Activated CD8-positive, alpha-beta memory T cell treated with anti-CD3 and anti-CD28 coated beads for 36 hours (primary cell): ENCODE measurements around the gene FAM151B. TPM values are rescaled to one million over a fixed set of nuclear protein-coding genes. Genes with fewer than 3 reads are reported as not detected.
"Not testable (repeated sequence)": the region's sequence is repeated elsewhere in the genome, so short reads cannot be mapped to it uniquely, and the experiment has no call there.

ENCODE experiments used
- CTCF ChIA-PET: fragments of 350-600 bp; sonication (Branson Sonifier 250); formaldehyde crosslinking; loops from one replicate; lab custom pipeline; 2021; ENCODE audit warnings: antibody characterized with exemption; lab: Charles Lee
- POLR2A ChIA-PET: fragments of 350-600 bp; sonication (Branson Sonifier 250); formaldehyde crosslinking; loops from one replicate; lab custom pipeline; 2021; ENCODE audit warnings: antibody characterized with exemption; lab: Charles Lee
- total RNA-seq, 2 experiments: library from RNA; stranded (reverse); gene quantifications; one replicate each; pipeline ENCODE4 v1.2.3, GENCODE V29; 2021

Gene FAM151B, protein sequence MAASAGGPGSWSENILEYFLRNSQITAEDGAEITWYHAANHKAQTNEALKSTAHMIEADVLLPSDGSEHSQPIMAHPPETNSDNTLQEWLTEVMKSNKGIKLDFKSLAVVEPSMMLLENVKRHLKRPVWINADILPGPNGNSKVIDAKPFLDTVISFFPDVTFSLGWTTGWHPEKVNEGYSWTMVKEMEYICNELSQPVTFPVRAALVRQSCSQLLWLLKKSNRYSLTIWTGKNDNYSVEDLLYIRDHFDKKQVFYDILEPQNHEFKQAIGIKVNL
- under 1 TPM; 0.10 to 0.42 TPM for total RNA-seq

DNA sequence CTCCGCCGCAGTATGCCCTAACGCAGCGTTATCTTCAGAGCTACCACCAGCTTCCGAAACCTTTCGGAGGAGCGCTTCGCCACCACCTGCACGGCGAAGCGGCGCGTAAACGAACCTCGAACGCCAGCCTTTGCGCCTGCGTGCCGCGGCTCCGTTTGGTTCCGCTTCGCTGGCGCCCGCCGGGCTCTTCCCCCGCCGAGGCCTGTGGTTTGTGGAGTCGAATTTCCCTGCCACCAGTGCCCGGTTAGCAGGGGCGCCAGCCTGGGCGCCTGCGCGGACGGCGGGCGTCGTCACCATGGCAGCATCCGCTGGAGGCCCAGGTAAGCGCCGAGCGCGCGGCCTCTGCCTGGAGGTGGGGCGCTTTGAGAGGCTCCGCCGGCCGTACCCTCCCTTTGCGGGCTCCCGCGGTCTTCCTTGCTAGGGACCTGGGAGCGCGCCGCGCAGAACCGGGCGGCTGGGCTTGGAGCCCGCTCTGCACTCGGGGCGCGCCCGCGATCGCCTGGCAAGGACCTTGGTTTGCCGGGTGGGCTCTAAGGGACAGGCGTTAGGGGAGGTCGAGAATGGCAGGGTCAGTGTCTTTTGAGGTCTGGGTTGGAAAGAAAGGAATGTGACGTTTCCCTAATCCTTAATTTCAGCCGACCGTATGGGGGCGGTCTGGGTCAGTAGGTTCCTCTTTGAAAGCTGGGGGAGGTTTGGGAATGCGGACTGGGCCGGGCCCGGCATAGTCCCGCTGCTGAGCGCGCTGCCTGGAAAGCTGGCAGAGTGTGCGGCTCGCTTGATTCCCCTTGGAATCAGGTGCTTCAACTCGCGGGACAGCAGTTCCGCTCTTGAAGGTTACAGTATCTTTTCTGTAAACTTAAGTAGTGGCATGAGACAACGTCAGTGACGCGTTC is at the start of gene FAM151B:
Gene FAM151B, plus strand, starts transcription at position 272 of the 893 bp plus-strand sequence. Its CDS starts 24 bp downstream, at position 296.
- POLR2A ChIA-PET, result no interaction called here
- CTCF ChIA-PET, result interaction anchor here (0.5 kb wide), 1 partner anchor 530 kb away, joined by 3 read pairs; no protein-coding TSS in a partner anchor

DNA sequence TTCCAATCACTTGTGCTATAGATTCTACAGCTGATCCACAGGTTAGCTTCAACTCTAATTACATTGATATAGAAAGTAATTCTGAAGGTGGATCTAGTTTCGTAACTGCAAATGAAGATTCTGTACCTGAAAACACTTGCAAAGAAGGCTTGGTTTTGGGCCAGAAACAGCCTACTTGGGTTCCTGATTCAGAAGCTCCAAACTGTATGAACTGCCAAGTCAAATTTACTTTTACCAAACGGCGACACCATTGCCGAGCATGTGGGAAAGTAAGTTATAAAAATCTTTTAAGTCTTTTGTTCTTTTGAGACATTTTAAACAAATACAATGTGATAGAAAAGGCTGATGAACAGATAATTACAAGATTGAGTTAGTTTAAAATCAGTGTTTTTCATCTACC is 49.2 kb upstream of the FAM151B start:
- POLR2A ChIA-PET, result no interaction called here
- CTCF ChIA-PET, result no interaction called here

DNA sequence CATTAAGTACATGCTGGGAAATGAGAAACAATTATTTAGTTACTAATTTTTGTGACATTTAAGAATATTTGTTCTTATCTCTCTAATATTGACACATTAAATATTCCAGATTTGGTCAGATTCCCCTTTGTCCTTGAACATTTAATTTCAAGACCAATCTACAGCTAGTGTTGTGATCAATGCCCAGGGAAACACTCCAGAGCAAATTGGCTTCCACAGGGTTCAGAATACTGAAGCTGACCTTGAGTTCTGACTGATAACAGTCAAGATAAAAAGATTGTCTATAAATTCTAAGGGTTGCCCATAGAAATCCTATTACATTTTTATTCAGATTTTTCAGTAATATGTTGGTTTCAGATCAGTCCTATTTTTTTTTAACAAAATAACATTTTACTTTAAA is 48.7 kb upstream of the FAM151B start:
- ChIA-PET POLR2A (no interaction called here), CTCF (no interaction called here)

DNA sequence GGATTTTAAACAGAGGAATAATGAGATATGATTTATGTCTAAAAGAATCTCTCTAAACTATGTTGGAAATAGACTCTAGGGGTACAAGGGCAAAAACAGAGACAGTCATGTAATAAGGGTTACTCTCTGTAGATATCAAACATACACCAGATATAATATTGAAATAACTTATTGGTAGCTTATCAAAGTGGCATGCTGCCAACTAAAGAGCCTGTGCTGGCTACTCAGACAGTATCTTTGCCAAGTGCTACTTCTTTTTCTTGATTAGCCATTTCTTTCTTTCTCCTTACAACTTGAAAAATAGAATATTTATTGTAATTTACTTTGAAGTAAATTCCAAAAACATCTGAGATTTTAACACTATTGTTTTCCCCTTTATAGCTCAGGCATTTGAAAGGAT is 45.2 kb upstream of the FAM151B start:
- POLR2A ChIA-PET, result no interaction called here
- CTCF ChIA-PET, result no interaction called here

DNA sequence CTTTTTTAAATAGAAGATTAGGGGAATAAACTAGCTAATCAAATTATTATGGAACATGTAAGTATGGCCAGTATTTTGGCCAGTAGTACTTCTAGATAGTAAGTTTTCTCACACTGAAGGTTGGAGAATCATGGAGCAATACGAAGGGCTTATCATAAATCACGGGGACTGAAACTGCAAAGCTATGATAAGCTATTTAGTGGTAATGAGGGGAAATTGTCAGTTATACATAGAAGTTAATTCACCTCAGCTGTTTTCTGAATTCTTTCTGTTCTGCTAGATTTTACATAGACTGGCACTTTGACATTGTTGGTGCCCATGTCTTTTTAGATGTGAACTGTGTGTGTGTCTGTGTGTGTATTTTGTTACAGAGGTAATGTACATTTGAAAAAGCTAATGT is 34.5 kb upstream of the FAM151B start:
- CTCF ChIA-PET, result no interaction called here
- POLR2A ChIA-PET, result no interaction called here

DNA sequence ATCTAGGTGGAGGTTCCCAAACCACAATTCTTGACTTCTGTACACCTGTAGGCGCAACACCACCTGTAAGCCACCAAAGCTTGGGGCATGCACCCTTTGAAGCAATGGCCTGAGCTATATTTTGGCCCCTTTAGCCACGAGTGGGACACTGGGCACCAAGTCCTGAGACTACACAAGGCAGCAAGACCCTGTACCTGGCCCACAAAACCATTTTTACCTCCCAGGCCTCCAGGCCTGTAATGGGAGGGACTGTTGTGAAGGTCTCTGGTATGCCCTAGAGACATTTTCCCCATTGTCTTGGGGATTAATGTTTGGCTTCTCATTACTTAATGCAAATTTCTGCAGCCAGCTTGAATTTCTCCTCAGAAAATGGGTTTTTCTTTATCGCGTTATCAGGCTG is 24.6 kb upstream of the FAM151B start:
- ChIA-PET POLR2A (no interaction called here), CTCF (interaction anchor here (0.6 kb wide), 1 partner anchor 302 kb away, joined by 3 read pairs; no protein-coding TSS in a partner anchor)

DNA sequence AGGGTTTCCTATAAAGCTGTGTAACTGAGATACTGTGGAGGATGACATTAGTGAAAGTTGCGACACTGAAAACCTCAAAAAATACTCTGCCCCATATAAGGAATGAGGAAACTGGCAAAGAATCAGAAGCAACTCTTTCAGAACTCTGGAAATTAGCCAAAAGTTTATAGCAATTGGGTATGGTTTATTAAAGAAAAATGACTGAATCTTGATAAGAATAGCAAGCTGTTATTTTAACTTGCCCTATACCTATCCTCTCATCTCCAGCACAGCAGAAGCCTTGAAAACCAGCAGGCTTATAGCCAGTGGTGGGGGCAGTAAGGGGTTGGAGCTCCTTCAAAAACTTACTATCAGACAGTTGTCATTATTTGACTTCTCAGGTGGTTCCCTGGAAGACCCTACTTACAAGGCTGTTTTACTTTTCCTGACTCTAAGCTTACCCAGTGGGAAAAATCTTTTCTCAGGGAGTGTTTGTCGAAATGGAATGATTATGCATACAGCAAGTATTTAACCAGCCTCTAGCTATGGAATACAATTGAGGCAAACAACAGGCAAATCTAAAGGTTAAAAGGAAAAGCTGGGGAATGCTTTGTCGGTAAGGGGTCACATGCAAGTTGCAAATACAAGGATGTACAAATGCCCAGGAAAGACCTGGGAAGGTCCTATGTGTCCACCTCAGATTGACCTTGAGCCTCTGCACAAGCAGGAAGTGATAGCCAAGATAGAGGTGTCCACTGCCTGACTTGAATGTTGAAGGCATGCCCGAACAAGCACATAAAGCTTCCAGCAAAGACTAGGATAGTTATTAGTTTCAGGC is 21.0 kb upstream of the FAM151B start:
- ChIA-PET POLR2A (no interaction called here), CTCF (no interaction called here)

DNA sequence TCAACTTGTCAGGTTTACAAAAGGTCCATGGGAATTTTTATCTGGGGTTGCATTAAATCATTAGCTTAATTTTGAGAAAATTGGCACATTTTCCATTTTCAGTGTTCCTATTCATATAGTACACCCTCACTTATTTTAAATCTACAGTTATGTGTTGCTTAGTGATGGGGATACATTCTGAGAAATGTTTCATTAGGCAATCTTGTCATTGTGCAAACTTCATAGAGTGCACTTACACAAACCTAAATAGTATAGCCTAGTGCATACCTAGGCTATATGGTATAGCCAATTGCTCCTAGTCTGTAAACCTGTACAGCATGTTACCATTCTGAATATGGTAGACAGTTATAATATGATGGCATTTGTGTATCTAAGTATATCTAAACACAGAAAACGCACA is 19.8 kb upstream of the FAM151B start:
- POLR2A ChIA-PET, result no interaction called here

DNA sequence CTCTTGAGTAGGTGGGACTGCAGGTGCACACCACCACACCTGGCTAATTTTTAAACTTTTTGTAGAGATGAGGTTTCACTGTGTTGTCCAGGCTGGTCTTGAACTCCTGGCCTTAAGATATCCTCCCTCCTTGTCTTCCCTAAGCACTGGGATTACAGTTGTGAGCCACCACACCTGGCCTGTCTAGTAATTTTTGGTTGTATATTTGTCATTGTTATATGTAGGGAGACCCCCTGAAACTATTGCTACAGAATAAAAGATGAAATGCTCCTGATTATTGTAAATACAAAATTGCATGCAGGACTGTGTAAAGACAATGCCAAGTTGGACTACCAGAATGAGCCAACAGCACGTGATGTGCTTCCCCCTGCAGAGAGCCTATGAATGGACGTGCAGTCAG is 17.3 kb upstream of the FAM151B start:
- CTCF ChIA-PET, POLR2A ChIA-PET: not testable (repeated sequence)

More for the DNA sequence above, 19.8 kb upstream of the FAM151B start:
- CTCF ChIA-PET, result no interaction called here

DNA sequence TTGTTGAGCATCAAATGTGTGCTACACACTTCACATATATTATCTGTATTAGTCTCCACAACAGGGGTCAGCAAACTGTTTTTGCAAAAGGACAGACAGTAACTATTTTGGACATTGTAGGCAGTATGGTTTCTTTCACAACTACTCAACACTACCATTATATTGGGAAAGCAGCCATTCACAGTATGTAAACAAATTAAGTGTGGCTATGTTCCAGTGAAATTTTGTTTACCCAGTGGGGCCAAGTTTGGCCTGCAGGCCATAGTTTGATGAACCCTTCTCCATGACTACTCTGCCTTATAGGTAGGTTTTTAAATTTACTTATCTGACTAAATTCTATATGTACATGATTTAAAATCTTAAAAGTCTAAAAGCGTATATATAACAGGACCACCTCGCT is 13.0 kb upstream of the FAM151B start:
- ChIA-PET CTCF (no interaction called here), POLR2A (no interaction called here)

DNA sequence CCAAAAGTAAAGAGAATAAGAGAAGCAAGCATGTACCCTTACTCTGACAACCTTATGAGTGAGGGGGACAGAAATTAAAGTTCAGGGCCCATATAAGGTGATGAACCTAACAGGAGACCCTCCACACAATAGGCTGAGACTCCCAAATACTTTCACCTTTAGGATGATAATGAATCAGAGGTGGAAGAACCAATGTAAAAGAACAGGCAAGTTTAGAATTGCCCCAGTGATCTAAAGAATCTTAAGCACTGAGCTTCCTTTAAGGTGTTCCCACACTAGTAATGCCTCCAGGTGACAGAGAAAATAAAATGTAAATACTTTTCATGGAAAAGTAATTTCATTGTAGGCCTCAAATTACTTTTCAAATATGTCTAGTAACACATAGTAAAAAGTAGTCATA is 8.2 kb upstream of the FAM151B start:
- POLR2A ChIA-PET, result no interaction called here
- CTCF ChIA-PET, result no interaction called here

DNA sequence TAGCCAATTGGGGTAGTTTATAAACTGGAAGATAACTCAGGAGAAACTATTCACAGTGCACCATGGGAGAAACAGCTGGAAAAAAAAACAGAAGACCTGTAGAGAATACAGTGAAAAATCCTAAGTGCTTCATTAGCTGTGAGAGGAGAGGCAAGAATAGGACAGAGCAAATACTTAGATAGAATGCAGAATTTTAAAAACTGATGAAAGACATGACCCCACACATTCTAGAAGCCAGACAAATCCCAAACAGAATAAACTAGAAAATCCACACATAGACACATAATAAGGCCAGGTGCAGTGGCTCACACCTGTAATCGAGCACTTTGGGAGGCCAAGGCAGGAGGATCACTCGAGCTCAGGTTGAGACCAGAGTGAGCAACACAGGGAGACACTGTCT is 7.5 kb upstream of the FAM151B start:
- POLR2A ChIA-PET, result no interaction called here
- CTCF ChIA-PET, result no interaction called here

DNA sequence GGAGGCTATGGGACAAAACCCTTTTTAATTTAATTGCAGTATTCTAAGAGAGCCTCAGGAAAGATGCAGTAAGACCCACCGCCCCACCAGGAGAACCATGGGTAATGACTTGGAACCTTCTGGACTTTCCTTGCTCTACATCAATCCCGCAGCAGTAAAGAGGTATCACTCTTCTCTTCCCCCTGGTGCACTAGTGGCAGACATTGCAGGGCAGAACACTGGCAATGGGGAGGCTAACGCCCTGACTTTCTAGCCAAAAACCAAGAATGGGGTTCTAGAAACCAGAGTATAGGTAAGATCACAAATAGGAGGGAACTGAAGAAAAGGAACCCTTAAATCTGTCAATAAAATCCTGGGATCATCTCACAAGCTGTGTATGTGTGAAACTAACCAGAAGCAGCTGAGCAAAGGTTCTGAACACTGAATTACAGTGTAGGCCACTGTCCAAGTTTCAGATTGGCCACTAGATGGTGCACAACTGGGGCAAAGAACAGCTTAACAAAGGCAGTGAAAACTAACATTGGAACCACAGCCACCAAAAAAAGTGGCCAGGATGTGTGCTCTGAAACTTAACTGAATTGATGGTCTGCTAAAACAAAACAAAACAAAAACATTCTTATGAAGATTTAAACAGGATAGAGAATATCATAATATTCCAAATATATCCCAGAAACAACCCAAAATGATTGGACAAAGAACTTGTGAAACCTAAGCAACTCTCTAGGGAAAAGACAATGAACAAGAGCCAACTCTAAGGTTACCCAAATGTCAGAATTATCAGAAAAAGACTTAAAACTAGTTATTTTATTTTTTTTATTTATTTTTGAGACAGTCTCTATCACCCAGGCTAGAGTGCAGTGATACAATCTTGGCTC is 6.6 kb upstream of the FAM151B start:
- ChIA-PET POLR2A (no interaction called here), CTCF (no interaction called here)

DNA sequence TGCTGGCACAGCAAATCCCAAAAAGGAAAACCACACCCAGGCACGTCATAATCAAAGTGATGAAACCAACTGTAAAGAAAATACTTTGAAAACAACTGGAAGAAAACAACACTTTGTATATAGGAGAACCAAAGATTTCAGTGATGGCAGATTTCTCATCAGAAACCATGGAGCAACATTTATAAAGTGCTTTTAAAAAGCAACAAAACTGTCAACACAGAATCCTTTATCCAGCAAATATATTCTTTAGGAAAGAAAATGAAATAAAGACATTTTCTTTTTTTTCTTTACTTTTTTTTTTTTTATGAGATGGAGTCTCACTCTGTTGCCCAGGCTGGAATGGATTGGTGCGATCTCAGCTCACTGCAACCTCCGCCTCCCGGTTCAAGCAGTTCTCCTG is 5.3 kb upstream of the FAM151B start:
- CTCF ChIA-PET, result no interaction called here
- POLR2A ChIA-PET, result no interaction called here

DNA sequence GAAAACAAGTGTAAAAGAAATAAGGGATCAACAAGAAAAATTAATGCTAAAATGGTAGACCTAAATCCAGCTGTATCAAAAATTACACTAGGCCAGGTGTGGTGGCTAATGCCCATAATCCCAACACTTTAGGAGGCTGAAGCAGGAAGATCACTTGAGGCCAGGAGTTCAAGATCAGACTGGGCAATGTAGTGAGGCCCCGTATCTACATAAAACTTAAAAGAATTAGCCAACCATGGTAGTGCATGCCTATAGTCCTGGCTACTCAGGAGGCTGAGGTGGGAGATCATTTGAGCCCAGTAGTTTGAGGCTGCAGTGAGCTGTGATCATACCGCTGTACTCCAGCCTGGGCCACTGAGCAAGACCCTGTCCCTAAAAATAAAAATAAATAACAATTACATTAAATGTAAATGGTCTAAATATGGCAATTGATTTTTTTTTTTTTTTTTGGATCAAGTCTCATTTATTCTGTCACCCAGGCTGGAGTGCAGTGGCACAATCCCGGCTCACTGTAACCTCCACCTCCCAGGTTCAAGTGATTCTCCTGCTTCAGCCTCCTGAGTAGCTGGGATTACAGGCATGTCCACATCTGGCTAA is 4.2 kb upstream of the FAM151B start:
- CTCF ChIA-PET, result no interaction called here
- POLR2A ChIA-PET, result no interaction called here

DNA sequence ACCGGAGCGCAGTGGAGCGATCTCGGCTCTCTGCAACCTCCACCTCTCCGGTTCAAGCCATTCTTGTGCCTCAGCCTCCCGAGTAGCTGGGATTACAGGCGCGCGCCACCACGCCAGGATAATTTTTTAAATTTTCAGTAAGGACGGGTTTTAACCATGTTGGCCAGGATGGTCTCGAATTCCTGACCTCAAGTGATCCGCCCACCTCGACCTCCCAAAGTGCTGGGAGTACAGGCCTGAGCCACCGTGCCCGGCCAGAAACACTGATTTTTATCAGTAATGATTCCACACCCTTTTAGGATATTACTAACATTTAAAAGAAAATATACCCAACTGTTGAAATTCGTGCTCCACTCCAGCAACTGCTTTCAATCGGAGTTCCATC is 464 bp upstream of the FAM151B start:
- POLR2A ChIA-PET, result no interaction called here
- CTCF ChIA-PET, result no interaction called here

DNA sequence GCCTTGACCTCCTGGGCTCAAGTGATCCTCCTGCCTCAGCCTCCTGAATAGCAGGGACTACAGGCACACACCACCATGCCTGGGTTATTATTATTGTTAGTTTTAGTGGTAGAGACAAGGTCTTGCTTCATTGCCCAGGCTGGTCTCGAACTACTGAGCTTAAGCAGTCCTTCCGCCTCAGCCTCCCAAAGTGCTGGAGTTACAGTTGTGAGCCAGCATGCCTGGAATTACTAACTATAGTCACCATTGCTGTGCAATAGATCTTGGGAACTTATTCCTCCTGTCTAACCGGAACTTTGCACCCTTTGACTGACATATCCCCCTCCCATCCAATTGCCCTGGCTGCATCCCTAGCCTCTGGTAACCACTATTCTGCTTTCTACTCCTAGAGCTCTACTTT is 3.4 kb downstream of the FAM151B start:
- CTCF ChIA-PET, result no interaction called here

DNA sequence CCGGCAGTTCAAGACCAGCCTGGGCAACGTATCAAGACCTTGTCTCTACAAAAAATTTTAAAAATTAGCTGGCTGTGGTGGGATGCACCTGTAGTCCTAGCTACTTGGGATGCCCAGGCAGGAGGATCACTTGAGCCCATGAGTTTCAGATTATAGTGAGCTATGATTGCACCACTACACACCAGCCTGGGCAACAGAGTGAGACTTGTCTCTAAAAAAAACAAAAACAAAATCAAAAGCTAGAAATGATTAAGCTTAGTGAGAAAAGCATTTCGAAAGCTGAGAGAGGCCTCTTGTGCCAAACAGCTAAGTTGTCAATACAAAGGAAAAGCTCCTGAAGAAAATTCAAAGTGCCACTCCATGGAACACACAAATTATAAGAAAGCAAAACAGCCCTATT is 4.8 kb downstream of the FAM151B start:
- ChIA-PET POLR2A (no interaction called here), CTCF (no interaction called here)

More for the DNA sequence above, 3.4 kb downstream of the FAM151B start:
- POLR2A ChIA-PET, result no interaction called here

DNA sequence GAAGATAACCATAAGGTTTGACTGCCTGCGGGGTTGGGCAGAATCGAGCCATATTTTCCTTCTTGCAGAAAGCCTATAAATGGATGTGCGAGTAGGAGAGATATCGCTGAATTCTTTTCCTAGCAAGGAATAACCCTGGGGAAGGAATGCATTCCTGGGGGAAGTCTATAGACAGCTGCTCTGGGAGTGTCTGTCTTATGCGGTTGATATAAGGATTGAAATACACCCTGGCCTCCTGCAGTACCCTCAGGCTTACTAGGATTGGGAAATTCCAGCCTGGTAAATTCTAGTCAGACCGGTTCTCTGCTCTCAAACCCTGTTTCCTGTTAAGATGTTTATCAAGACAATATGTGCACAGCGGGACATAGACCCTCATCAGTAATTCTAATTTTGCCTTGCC is 5.5 kb downstream of the FAM151B start:
- POLR2A ChIA-PET, CTCF ChIA-PET: not testable (repeated sequence)
